ENCODE measurements around the gene HTT.

- TF ChIP-seq CTCF (conservative IDR thresholded peaks at IDR 0.05; ENCODE audit: low read depth, low read length): no peak
- TF ChIP-seq EZH2 (IDR thresholded peaks at IDR 0.05; ENCODE audit: low read length, unreplicated experiment): no peak
These were observed 191.6 kb downstream of the HTT start for GRCh38 chr4:3266076-3266475.
